Suppressor macrophage treated with lipopolysaccharide for 4 hours (primary cell): ENCODE measurements around the gene SPRR4.
"Not testable (repeated sequence)": the region's sequence is repeated elsewhere in the genome, so short reads cannot be mapped to it uniquely, and the experiment has no call there.

Experiments used
- DNase-seq: peaks from one replicate; pipeline ENCODE4 v3.0.0-alpha.2; 2020

SPRR4 gene

DNA sequence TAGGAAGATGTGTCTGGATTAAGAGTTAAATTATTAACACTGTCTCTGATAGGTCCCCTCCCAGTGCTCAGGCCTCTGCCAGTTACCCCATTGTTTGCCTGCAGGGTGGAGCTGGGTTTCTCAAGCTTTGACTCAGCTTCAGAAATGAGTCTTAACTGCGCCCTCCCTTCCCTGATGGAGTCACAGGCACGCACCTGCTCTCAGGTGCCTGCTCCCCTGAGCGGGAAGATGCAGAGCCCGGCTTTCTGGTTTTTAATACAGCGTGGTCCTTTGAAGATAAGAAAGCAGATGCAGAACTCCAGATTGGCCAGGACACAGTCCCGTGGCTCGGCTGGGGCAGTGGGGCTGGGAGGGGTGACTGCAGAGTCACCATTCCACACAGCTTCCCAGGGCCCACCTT lies 3.2 kb upstream of the SPRR4 start:
- no peak for DNase-seq

DNA sequence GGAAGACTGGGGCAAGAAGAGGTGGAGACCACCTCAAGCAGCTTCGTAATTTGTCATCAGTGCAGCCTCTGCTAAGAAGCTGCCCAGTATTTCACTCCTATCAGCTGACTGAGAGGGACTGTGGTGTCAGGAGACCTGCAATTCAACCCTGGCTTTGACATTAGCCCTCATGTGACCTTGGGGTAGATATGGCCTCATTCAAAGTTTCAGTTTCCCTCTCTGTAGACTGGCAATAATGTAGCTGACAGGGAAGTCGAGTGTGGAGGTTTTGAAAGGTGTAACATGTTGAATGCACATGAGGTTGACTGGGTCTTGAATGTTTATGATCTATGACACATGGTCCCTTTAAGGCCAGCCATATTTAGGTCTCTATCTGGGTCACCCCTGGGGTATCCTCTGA lies 2.2 kb upstream of the SPRR4 start:
- DNase-seq, result peak; percentile 29

DNA sequence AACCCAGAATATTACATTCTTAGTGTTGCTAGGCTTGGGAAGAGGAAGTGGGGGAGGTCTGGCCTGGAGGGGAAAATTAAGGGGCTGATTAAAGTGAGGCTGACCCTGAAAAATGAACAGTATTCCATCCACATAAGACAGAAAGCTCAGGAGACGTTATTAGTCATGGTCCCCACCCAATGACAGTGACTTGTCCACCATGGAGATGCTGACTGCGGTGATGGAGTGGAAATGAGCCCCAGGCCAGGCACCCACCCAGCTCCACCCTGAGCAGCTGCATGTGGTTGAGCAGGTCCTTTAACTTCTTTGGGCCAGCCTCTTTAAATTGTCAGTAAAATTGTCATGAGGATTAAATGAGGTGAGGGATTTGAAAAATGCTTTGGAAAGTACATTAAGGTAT lies 1.4 kb upstream of the SPRR4 start:
- DNase-seq, result no peak

DNA sequence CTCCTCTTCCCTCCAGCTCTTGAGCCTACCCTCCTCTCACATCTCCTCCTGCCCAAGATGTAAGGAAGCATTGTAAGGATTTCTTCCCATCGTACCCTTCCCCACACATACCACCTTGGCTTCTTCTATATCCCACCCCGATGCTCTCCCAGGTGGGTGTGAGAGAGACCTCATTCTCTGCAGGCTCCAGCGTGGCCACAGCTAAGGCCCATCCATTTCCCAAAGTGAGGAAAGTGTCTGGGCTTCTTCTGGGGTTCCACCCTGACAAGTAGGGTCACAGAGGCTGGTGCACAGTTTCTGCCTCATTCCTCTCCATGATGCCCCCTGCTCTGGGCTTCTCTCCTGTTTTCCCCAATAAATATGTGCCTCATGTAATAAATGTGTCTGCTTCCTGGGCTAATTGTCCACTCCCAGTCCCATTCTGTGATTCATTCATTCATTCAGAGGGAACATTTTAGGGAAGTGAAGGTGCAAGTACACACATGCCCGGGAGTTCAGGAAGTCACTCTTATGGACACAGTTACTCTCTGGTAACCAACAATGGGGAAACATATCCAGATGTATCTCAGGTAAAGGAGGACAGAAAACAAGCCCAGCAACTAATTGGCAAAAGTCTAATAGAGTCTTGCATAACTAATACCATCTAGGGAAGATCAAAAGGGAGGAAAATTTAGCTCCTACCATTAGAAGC lies 1.9 kb downstream of the SPRR4 start:
- no peak for DNase-seq

- no peak for DNase-seq
These were observed 6.2 kb downstream of the SPRR4 start for GRCh38 chr1:152976688-152977087.

DNA sequence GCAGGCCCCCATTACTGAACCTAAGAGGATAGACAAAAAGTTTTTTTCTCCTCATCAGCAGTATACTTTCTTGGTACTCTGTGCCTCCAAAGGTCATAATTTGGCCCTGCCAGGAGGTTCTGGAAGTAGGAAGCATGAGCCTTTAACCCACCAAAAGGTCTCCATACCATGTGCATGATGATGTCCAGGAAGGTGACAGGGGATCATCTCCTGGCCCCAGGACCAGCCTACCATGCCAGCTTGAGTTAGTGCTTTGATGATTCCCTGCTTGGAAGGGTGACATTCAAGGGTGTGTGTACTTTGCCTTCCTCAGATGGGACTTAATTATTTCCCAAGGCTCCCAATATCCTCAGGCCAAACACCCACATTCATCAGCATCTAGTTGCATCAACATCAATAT lies 7.2 kb downstream of the SPRR4 start:
- no peak for DNase-seq

- DNase-seq, result no peak
These were observed 10.2 kb downstream of the SPRR4 start for GRCh38 chr1:152980676-152981075.

DNA sequence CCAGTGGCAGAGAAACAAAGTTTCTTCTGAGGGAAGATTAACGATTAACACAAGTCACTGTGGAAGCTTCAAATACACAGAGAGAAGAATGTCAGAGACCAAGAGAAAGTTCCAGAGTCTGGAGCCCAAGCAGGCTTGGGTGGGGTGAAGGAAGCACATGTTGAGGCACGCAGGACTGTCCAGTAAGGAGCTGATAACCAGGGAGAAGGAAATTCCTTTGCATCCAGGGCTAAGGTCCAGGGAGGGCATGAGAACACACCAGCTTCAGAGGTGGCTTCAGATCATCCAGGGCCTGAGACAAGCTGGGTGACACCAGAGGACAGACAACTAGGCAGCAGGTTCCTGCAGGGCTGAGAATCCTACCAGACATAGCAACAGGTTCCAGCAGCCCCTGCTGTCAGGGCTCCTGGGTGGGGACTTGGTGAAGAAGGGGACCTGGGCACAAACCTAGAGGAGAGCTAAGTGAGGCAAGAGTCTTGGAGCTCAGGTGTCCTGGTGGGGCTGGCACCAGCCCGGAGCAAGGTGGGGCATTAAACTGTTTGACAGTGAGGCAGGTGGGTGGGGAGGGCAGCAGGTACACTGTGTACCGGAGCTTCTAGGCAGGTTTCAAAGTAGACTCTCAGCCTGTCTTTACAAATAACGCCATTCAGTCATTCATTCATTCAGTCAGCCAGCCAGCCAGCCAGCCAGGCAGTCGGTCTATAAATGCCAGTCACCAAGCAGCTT lies 10.9 kb downstream of the SPRR4 start:
- no peak for DNase-seq

DNA sequence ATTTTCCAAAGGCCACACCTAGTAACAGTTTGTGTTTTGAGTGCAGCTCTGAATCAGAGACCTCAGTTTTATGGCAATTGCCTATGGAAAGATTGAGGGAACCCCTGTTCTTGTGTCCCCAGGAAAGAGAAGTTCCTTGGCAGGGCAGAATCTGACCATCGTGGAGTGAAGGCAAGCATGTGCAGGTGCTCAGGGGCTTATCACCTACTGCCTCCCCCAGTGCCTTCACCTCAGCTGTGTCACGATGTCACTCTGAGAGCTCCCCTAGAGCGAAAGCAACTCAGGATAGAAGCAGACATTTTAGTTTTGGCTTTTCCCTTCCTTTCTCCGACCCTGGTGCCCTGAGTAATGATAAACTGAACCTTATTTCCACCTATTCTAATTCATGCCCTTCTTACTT lies 11.6 kb downstream of the SPRR4 start:
- no peak for DNase-seq

GRCh38 chr1:152983234-152983633 lies 12.8 kb downstream of the SPRR4 start:
- DNase-seq, result no peak

GRCh38 chr1:152983743-152984142 lies 13.3 kb downstream of the SPRR4 start, which contains the start of gene SPRR1A:
Gene SPRR1A, plus strand, starts transcription at chr1:152984081. Its CDS starts 1,150 bp downstream, at chr1:152985231.
- DNase-seq, result no peak

GRCh38 chr1:152986578-152986977 lies 16.1 kb downstream of the SPRR4 start:
- no peak for DNase-seq

GRCh38 chr1:152993186-152993585 lies 22.7 kb downstream of the SPRR4 start:
- DNase-seq, result no peak

DNA sequence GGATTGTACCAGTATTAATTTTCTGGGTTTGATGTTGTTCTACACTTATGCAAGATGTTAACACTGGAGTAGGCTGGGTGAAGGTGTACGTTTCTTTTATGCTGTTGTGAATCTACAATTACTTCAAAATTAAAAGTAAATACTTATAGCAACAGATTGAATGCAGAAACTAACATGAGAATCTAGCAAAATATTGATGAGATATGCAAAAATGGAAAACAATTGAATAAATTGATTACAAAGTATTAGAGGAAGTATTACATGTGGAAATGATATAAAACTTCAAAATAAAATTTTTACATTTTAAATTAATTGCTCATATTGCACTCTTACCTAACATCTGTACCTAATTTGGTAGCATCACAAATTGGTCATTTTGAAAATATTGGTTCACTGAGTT lies 25.4 kb downstream of the SPRR4 start:
- no peak for DNase-seq

- no peak for DNase-seq
These were observed 26.4 kb downstream of the SPRR4 start for GRCh38 chr1:152996633-152997400.

- no peak for DNase-seq
These were observed 27.5 kb downstream of the SPRR4 start for GRCh38 chr1:152997901-152998300.

DNA sequence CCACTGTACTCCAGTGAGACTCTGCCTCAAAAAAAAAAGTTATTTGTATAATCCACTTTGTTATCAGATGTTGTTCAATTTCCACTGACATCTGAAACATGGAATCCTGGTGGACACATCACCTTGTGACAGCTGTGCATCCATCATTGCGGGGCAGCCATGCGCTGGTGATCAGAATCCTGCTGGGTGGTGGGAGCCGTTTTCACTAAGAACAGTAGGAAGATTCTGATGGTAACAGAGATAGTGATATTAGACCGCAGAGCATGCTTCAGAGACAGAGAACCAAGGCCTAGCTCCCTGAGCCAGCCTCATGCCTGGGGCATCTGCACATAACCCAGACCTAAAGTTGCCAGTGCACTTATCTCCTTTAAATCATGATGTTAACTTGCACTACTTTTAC lies 28.0 kb downstream of the SPRR4 start:
- DNase-seq, result no peak

DNA sequence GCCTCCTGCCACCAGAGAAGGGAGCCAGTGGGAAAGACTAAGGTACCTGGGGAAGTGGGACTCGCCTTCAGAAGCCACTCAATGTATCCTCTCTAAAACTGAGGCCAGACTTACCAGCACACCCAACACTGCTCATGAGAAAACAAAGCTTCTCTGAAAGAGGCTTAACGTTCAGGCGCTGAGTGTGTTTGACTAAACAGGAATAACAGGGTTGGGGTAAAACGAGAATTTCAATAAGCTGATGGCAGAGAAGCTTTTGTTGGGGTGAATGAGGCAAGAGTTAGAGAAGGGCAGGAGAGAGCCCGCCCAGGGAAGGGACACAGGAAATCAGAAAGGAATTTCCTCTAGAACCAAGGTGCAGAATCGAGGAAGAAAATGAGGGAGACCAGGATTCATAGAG lies 29.4 kb downstream of the SPRR4 start:
- DNase-seq, result no peak

DNA sequence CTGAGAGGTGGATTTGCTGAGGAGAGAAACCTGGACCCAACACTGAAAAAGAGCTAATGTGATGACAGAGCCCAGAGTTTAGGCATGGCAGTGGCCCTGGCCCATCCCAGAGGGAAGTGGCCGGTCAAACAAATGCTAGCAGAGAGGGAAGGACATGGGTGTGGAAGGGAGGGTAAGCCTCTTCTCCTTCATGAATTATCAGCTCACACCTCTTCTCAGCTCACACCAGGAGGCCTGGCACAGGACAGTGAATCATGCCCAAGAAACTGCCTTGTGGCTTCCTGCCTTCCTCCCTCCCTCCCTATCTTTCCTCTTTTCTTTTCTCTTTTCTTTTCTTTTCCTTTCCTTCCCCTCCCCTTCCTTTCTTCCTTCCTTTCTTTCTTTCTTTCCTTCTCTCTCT lies 29.8 kb downstream of the SPRR4 start:
- no peak for DNase-seq

DNA sequence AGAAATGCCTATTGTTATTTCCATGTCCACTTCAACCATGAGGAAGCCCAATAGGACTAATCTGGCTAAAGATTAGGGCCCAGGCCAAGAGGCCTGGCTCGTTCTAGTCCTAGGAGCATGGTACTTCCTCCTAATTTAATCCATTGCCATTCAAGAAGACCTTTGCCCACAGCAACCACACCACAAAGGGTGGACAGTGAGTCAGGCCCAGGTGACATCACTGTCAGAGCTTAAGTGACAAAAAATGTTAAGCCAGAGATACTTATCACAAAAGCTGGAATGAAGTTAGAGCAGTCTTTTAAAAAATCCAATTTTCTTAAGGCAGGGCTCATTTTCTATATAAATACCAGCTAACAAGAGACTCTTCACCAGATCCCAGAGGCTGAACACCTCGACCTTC lies 30.9 kb downstream of the SPRR4 start, which contains the start of gene SPRR3:
Gene SPRR3 (plus strand): TSS at position 368 of the 400 bp plus-strand sequence. CDS start 1,272 bp downstream, outside the sequence.
- peak; percentile 6 for DNase-seq

DNA sequence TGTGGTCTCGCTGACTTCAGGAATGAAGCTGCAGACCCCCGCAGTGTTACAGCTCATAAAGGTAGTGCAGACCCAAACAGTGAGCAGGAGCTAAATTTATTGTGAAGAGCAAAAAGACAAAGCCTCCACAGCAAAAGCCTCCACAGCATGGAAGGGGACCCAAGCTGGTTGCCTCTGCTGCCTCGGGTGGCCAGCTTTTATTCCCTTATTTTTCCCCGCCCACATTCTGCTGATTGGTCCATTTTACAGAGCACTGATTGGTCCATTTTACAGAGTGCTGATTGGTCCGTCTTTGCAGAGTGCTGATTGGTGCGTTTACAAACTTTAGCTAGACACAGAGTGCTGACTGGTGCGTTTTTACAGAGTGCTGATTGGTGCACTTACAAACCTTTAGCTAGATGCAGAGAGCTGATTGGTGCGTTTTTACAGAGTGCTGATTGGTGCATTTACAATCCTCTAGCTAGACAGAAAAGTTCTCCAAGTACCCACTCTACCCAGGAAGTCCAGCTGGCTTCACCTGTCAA lies 40.8 kb downstream of the SPRR4 start:
- DNase-seq, result not testable (repeated sequence)

GRCh38 chr1:153021829-153022228 lies 51.4 kb downstream of the SPRR4 start:
- not testable (repeated sequence) for DNase-seq
